SH-SY5Y (cell line): ENCODE data around the gene CUBN.

ENCODE experiments used
- GATA2 ChIP-seq: IDR thresholded peaks from 2 replicates; pipeline ENCODE4 v1.6.1; 2011; ENCODE audit warnings: mild to moderate bottlenecking, low read depth, low read length
- GATA3 ChIP-seq: IDR thresholded peaks from 2 replicates; pipeline ENCODE4 v1.6.1; 2011; ENCODE audit warnings: low read depth, mild to moderate bottlenecking, low read length, moderate library complexity

- TF ChIP-seq GATA2 (no peak), GATA3 (no peak)
Measured at GRCh38 chr10:16923726-16924125, 205.9 kb downstream of the CUBN start.
